ENCODE results near the gene SPHK2. TPM values are rescaled to one million over a fixed set of nuclear protein-coding genes. Genes with fewer than 3 reads are reported as not detected.

SPHK2 gene
- total RNA-seq, 2 experiments from 2014 or later, result 22.3 to 22.9 TPM

- no peak for TF ChIP-seq CTCF (IDR thresholded peaks at IDR 0.05)
- ChIA-PET POLR2A (interaction anchor here (0.7 to 10.8 kb wide), 11 partner anchors 8 to 280 kb away, joined by 3 to 154 read pairs (median 3); partner anchors contain the start of gene DBP), CTCF (interaction anchor here (0.8 kb wide), 1 partner anchor 106 kb away, joined by 3 read pairs; no protein-coding TSS in a partner anchor)
- H3K4me3 Mint-ChIP-seq, result no peak overlapping the region
- no peak for DNase-seq
- H3K36me3 Mint-ChIP-seq (ENCODE audit: low read depth), result peaks cover 40% of the 10 kb centered on the region
- H3K4me1 Mint-ChIP-seq (ENCODE audit: low read depth), result peaks cover 13% of the 10 kb centered on the region
- intact Hi-C loops (cut with micrococcal nuclease), result no loop called here
- no peaks in the 10 kb centered on the region for H3K27me3 Mint-ChIP-seq
- ATAC-seq, result peak; percentile 3
- H3K27ac Mint-ChIP-seq, result peak overlapping the region; percentile 3
- H3K9me3 Mint-ChIP-seq, result no peaks in the 10 kb centered on the region
Observed at GRCh38 chr19:48613852-48614435, 5.4 kb upstream of the SPHK2 start.

DNA sequence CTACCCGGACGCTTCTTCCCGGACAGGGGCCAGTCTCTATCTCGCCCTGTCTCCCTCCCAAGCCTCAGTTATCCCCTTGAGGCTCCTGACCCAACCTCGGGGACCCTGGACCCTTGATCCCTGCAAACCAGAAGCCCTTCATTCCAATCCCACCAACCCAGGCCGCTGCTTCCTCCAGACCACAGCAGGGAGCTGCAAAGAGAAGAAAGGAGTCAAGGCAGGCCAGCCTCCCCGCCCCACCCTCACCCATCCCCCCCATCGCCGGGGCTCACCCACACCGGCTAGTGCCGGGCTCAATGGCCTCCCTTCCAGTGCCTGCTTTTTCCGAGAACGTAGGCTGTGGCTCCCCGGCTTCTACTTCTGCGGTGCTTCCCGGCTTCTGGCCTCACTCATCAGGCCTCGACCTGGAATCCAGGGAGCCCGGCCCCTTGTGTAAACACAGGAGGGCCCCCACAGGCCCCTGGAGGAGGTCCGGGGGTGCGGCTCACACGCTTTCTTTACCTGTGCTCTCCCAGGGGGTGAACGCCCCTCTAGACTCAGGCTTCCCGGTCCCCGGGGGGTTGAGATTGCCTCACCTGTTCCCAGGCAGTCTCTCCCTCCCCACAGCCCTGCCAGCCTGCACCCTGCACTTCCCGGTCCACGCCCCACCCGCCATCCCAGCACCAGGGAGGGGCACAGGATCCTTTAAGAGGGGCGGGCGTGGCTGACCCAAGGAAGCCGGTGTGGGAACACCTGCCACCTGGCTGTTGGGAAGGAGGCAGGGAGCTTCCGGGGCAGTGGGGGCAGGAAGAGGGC lies 4.7 kb upstream of the SPHK2 start, which contains the start of gene FAM83E:
Gene FAM83E (minus strand): TSS at position 641 of the 795 bp plus-strand sequence. CDS start 1,704 bp downstream, outside the sequence.
- intact Hi-C loops (cut with micrococcal nuclease), result no loop called here
- POLR2A ChIA-PET, result interaction anchor here (0.6 to 10.8 kb wide), 11 partner anchors 9 to 908 kb away, joined by 3 to 154 read pairs (median 3); partner anchors contain the start of gene DBP

DNA sequence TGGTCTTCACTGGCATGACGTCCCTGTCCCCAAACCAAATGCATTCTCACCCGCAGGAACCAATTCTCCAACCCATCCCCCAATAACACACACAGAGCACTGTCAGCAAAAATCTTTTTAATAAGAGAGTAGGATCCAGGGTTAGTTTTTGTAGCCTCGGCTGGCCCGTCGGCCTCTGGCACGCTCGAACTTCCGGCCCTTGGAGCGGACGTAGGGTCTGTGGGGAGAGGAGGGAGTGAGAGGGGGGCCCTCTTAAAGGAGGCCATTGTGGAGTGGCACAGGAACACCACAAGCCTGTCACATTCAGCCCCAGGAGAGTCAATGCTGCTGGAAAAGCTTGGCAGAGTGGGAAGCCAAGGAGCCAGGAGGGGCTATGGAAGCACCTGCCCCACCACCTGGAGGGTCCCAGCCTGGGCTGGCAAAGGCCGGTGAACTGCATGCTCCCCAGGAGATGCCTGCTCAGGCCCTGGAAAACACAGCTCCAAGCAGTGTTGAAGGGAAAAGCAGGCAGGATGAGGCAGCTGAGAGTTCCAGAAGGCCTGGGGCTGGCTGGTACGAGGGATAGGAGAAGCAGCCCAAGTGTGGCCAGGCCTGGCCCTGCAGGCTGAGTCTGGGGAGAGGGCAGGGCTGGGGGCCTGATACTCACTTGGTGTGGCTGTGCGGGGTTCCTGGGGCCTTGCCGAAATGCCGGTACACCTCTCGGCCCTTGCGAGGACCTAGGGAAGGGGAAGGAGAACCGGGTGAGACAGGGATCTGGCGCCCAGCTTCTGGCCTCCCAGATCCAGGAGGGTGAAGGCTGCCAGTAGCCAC lies 3.9 kb upstream of the SPHK2 start:
- DNase-seq (no peak), ATAC-seq (no peak)
- TF ChIP-seq CTCF (IDR thresholded peaks at IDR 0.05), result no peak
- intact Hi-C loops (cut with micrococcal nuclease), result no loop called here
- Mint-ChIP-seq H3K27me3 (no peaks in the 10 kb centered on the region), H3K4me3 (peak overlapping the region; percentile 93), H3K4me1 (ENCODE audit: low read depth) (peaks cover 20% of the 10 kb centered on the region), H3K9me3 (no peaks in the 10 kb centered on the region), H3K27ac (peak overlapping the region; percentile 27), H3K36me3 (ENCODE audit: low read depth) (peaks cover 49% of the 10 kb centered on the region)
- CTCF ChIA-PET, result no interaction called here
- POLR2A ChIA-PET, result interaction anchor here (0.6 to 10.8 kb wide), 14 partner anchors 8 to 909 kb away, joined by 3 to 154 read pairs (median 4); partner anchors contain the start of genes DBP and SPACA4

More for the DNA sequence above, 4.7 kb upstream of the SPHK2 start, which contains the start of gene FAM83E:
- CTCF ChIA-PET, result interaction anchor here (0.8 kb wide), 1 partner anchor 107 kb away, joined by 3 read pairs; no protein-coding TSS in a partner anchor
- Mint-ChIP-seq H3K9me3 (no peaks in the 10 kb centered on the region), H3K27ac (peak within 1 kb of the TSS; percentile 27), H3K4me3 (peak within 1 kb of the TSS; percentile 93), H3K4me1 (ENCODE audit: low read depth) (peaks cover 13% of the 10 kb centered on the region), H3K27me3 (no peaks in the 10 kb centered on the region), H3K36me3 (ENCODE audit: low read depth) (peaks cover 43% of the 10 kb centered on the region)
- TF ChIP-seq CTCF (IDR thresholded peaks at IDR 0.05), result no peak
- no peak for ATAC-seq
- peak; percentile 37 for DNase-seq

GRCh38 chr19:48616041-48616436 lies 3.3 kb upstream of the SPHK2 start:
- CTCF ChIA-PET, result interaction anchor here (0.8 to 3.6 kb wide), 3 partner anchors 8 to 126 kb away, joined by 3 to 14 read pairs (median 5); partner anchors contain the start of gene CA11
- H3K27me3 Mint-ChIP-seq, result no peaks in the 10 kb centered on the region
- no peak for DNase-seq
- no peak for ATAC-seq
- POLR2A ChIA-PET, result interaction anchor here (0.6 to 10.8 kb wide), 18 partner anchors 8 to 1189 kb away, joined by 3 to 154 read pairs (median 4); partner anchors contain the start of genes CA11, DBP and SPACA4
- no peaks in the 10 kb centered on the region for H3K9me3 Mint-ChIP-seq
- peaks cover 20% of the 10 kb centered on the region for H3K4me1 Mint-ChIP-seq (ENCODE audit: low read depth)
- peak overlapping the region; percentile 100 for H3K27ac Mint-ChIP-seq
- intact Hi-C loops (cut with micrococcal nuclease), result no loop called here
- peaks cover 49% of the 10 kb centered on the region for H3K36me3 Mint-ChIP-seq (ENCODE audit: low read depth)
- no peak for TF ChIP-seq CTCF (IDR thresholded peaks at IDR 0.05)
- peak overlapping the region; percentile 93 for H3K4me3 Mint-ChIP-seq

All from activated CD8-positive, alpha-beta T cell treated with anti-CD3 and anti-CD28 coated beads for 36 hours (primary cell).